IMR-90 (cell line): Measurements from ENCODE around the gene WWC2. TPM values are rescaled to one million over a fixed set of nuclear protein-coding genes. Genes with fewer than 3 reads are reported as not detected.

Experiments used
- ATAC-seq: fragments of 200-7000 bp; cut with Tn5 transposase; 2 replicates; pipeline ENCODE4 v1.9.1; 2020; ENCODE audit warnings: low read depth, mild to moderate bottlenecking, moderate library complexity
- BruUV-seq: library from RNA; stranded (reverse); fragments of 400-500 nt; replicated peaks from 2 replicates; lab custom pipeline; 2021; lab: Mats Ljungman, UMichigan
- CTCF ChIA-PET: fragments of 300-600 bp; formaldehyde crosslinking; extraction: SDS; loops from one replicate; lab custom pipeline; 2021; ENCODE audit warnings: antibody characterized with exemption; lab: Yijun Ruan, JAX
- POLR2A ChIA-PET: fragments of 300-600 bp; sonication (Branson Sonifier 250); formaldehyde crosslinking; loops from one replicate; lab custom pipeline; 2022; ENCODE audit warnings: antibody characterized with exemption; ENCODE audit not compliant: unreplicated experiment; lab: Charles Lee
- DNase-seq: peaks from one replicate; pipeline ENCODE4 v3.0.0; 2013
- H2AFZ ChIP-seq: replicated peaks from 2 replicates; pipeline ENCODE3; 2013; ENCODE audit warnings: low read length, mild to moderate bottlenecking; ENCODE audit not compliant: poor library complexity
- H2AK5ac ChIP-seq: 2 replicates; pipeline ENCODE4 v1.6.1; 2013; ENCODE audit warnings: low read depth, low read length, inconsistent platforms
- H2AK9ac ChIP-seq: replicated peaks from 2 replicates; pipeline ENCODE3; 2013; ENCODE audit warnings: mild to moderate bottlenecking, low read depth, low read length, moderate library complexity; ENCODE audit not compliant: poor library complexity
- H2BK120ac ChIP-seq: 2 replicates; pipeline ENCODE4 v1.6.1; 2013; ENCODE audit warnings: low read depth, low read length, inconsistent platforms
- H2BK15ac ChIP-seq: 3 replicates; pipeline ENCODE4 v1.6.1; 2013; ENCODE audit warnings: low read depth, low read length, inconsistent platforms
- H2BK20ac ChIP-seq: 2 replicates; pipeline ENCODE4 v1.6.1; 2013; ENCODE audit warnings: low read depth, mild to moderate bottlenecking, inconsistent platforms, low read length, moderate library complexity
- H2BK5ac ChIP-seq: 2 replicates; pipeline ENCODE4 v1.6.1; 2013; ENCODE audit warnings: mild to moderate bottlenecking, low read depth, low read length, inconsistent platforms; ENCODE audit not compliant: poor library complexity, severe bottlenecking
- H3K14ac ChIP-seq: replicated peaks from 2 replicates; pipeline ENCODE4 v1.6.1; 2013; ENCODE audit warnings: low read depth, low read length, inconsistent platforms
- H3K18ac ChIP-seq: 2 replicates; pipeline ENCODE4 v1.6.1; 2013; ENCODE audit warnings: low read depth, low read length, control low read depth
- H3K23ac ChIP-seq: 2 replicates; pipeline ENCODE4 v1.6.1; 2013; ENCODE audit warnings: low read depth, low read length, inconsistent platforms
- H3K27ac ChIP-seq: 2 replicates; pipeline ENCODE4 v1.5.1; 2013; ENCODE audit warnings: mild to moderate bottlenecking, control low read depth, low read length; ENCODE audit not compliant: insufficient read depth
- H3K27me3 ChIP-seq: 2 replicates; pipeline ENCODE4 v1.6.1; 2013; ENCODE audit warnings: low read length; ENCODE audit not compliant: control insufficient read depth, insufficient read depth
- H3K36me3 ChIP-seq: 2 replicates; pipeline ENCODE4 v1.6.1; 2013; ENCODE audit warnings: low read length, mixed read lengths; ENCODE audit not compliant: control insufficient read depth, insufficient read depth
- H3K4ac ChIP-seq: 2 replicates; pipeline ENCODE4 v1.6.1; 2013; ENCODE audit warnings: low read depth, low read length, inconsistent platforms
- H3K4me1 ChIP-seq: 2 replicates; pipeline ENCODE4 v1.6.1; 2013; ENCODE audit warnings: low read length, mixed read lengths; ENCODE audit not compliant: control insufficient read depth, insufficient read depth
- H3K4me2 ChIP-seq: 2 replicates; pipeline ENCODE4 v1.6.1; 2013; ENCODE audit warnings: low read depth, mild to moderate bottlenecking, control low read depth, low read length, moderate library complexity
- H3K4me3 ChIP-seq: 2 replicates; pipeline ENCODE4 v1.5.1; 2013; ENCODE audit warnings: low read depth, mild to moderate bottlenecking, control low read depth, low read length, moderate library complexity; ENCODE audit not compliant: insufficient read depth
- H3K56ac ChIP-seq: 2 replicates; pipeline ENCODE4 v1.6.1; 2013; ENCODE audit warnings: low read length, inconsistent platforms; ENCODE audit not compliant: insufficient read depth; ENCODE audit errors: extremely low read depth
- H3K79me1 ChIP-seq, 2 experiments: 2 replicates each; pipeline ENCODE4 v1.6.1; 2013; ENCODE audit warnings: low read length in 2 of 2, inconsistent platforms in 1 of 2, low read depth in 1 of 2
- H3K9ac ChIP-seq: 2 replicates; pipeline ENCODE4 v1.6.1; 2013; ENCODE audit warnings: low read depth, low read length, control low read depth
- H3K9me1 ChIP-seq: 2 replicates; pipeline ENCODE4 v1.6.1; 2013; ENCODE audit warnings: low read length, inconsistent platforms; ENCODE audit not compliant: insufficient read depth
- H3K9me3 ChIP-seq: 2 replicates; pipeline ENCODE4 v1.6.1; 2013; ENCODE audit warnings: low read length; ENCODE audit not compliant: control insufficient read depth, insufficient read depth
- H4K20me1 ChIP-seq: 2 replicates; pipeline ENCODE4 v1.6.1; 2013; ENCODE audit warnings: low read length, inconsistent platforms; ENCODE audit not compliant: insufficient read depth
- H4K5ac ChIP-seq: 2 replicates; pipeline ENCODE4 v1.6.1; 2013; ENCODE audit warnings: mild to moderate bottlenecking, low read depth, low read length, control low read depth
- H4K8ac ChIP-seq, 2 experiments: 2 replicates each; pipeline ENCODE4 v1.6.1; 2013; ENCODE audit warnings: low read depth in 2 of 2, low read length in 2 of 2, control low read depth in 1 of 2, inconsistent platforms in 1 of 2
- H4K91ac ChIP-seq: 2 replicates; pipeline ENCODE4 v1.6.1; 2013; ENCODE audit warnings: low read depth, low read length, inconsistent platforms; ENCODE audit not compliant: insufficient read depth
- CHD1 ChIP-seq: IDR thresholded peaks from 2 replicates; pipeline ENCODE4 v1.6.1; 2012; ENCODE audit warnings: low read depth, low read length, improper control_type of control experiment
- FOS ChIP-seq: fragments of 150-350 bp; IDR thresholded peaks from 2 replicates; pipeline ENCODE4 v1.6.1; 2016; ENCODE audit warnings: low read depth, low read length
- USF2 ChIP-seq: fragments of 150-350 bp; IDR thresholded peaks from 2 replicates; pipeline ENCODE4 v1.6.1; 2017; ENCODE audit warnings: mild to moderate bottlenecking, antibody characterized with exemption, low read length, low read depth
- WGBS, 2 experiments: methylation state at CpG; one replicate each; pipeline versions ENCODE4 v1.1.5 to v1.1.7; 2013; ENCODE audit warnings: missing lambda C conversion rate in 2 of 2; ENCODE audit not compliant: insufficient read length in 1 of 2; ENCODE audit errors: extremely low coverage in 2 of 2; 5-methylcytosine and 5-hydroxymethylcytosine counted together
- dilution Hi-C: fragments of 300-500 bp; cut with HindIII; formaldehyde crosslinking; loops from one replicate; pipeline ENCODE4 v1.14.3; 2018; ENCODE audit warnings: low sequenced_read_pairs; ENCODE audit not compliant: unreplicated experiment
- in situ Hi-C: fragments of 300-500 bp; cut with MboI; formaldehyde crosslinking; loops from 3 replicates; pipeline ENCODE4 v1.14.3; 2019; ENCODE audit warnings: low sequenced_read_pairs, inconsistent platforms, mixed read lengths
- intact Hi-C: fragments of 100-400 bp; cut with micrococcal nuclease; formaldehyde crosslinking; loops from 2 replicates; pipeline ENCODE4 v1.10.0; 2022
- polyA plus RNA-seq, 3 experiments: library from polyadenylated mRNA; depleted of rRNA; stranded (reverse); fragments of >200 nt; gene quantifications; 2 replicates each; pipeline ENCODE4 v1.2.3, GENCODE V29; 2012; ENCODE audit warnings: low replicate concordance in 1 of 3
- total RNA-seq: library from RNA; depleted of rRNA; stranded (reverse); fragments of >200 nt; gene quantifications from 2 replicates; pipeline ENCODE4 v1.2.3, GENCODE V29; 2012
- TF ChIP-seq, protein P1 (sequence below): fragments of 150-350 bp; IDR thresholded peaks from 2 replicates; pipeline ENCODE4 v1.6.1; 2016; ENCODE audit warnings: low read depth, mild to moderate bottlenecking, low read length, moderate library complexity, borderline replicate concordance

WWC2 gene
- total and polyA plus RNA-seq, 2 of the 4 experiments (the other 2 are of a cell fraction): 26.6 to 27.4 TPM

- H3K79me1 ChIP-seq: no peaks in the 10 kb centered on the region
- DNase-seq (no peak), ATAC-seq (no peak)
- no peak overlapping the region for H2BK5ac ChIP-seq
- H2BK20ac ChIP-seq: no peak overlapping the region
- H3K14ac ChIP-seq: no peak overlapping the region
- H4K20me1 ChIP-seq: no peaks in the 10 kb centered on the region
- H4K8ac ChIP-seq: no peak overlapping the region
- TF ChIP-seq FOS (no peak), CHD1 (no peak), USF2 (no peak)
- TF ChIP-seq, protein P1, sequence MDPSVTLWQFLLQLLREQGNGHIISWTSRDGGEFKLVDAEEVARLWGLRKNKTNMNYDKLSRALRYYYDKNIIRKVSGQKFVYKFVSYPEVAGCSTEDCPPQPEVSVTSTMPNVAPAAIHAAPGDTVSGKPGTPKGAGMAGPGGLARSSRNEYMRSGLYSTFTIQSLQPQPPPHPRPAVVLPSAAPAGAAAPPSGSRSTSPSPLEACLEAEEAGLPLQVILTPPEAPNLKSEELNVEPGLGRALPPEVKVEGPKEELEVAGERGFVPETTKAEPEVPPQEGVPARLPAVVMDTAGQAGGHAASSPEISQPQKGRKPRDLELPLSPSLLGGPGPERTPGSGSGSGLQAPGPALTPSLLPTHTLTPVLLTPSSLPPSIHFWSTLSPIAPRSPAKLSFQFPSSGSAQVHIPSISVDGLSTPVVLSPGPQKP: no peak
- POLR2A ChIA-PET: no interaction called here
- H3K9ac ChIP-seq: no peak overlapping the region
- BruUV-seq: no TSS peak
- H3K23ac ChIP-seq: no peak overlapping the region
- H2AK5ac ChIP-seq: no peak overlapping the region
- H2AK9ac ChIP-seq: peak overlapping the region; percentile 44
- peak overlapping the region; percentile 18 for H2AFZ ChIP-seq
- H3K9me1 ChIP-seq: no peaks in the 10 kb centered on the region
- H2BK120ac ChIP-seq: no peak overlapping the region
- H3K36me3 ChIP-seq: no peaks in the 10 kb centered on the region
- H3K4me2 ChIP-seq: no peak overlapping the region
- no peak overlapping the region for H4K5ac ChIP-seq
- dilution Hi-C loops (no loop called here), intact Hi-C loops (no loop called here), in situ Hi-C loops (no loop called here)
- no peaks in the 10 kb centered on the region for H3K9me3 ChIP-seq
- H3K18ac ChIP-seq: no peak overlapping the region
- no peak overlapping the region for H2BK15ac ChIP-seq
- no peaks in the 10 kb centered on the region for H3K4me1 ChIP-seq
- no peak overlapping the region for H3K56ac ChIP-seq
- 60% methylated on average over 2 of the region's 16 CpGs; no CpG with 5 or more reads in 1 of the 2 experiments for WGBS, 2 experiments
- CTCF ChIA-PET: no interaction called here
- no peak overlapping the region for H3K27ac ChIP-seq
- no peak overlapping the region for H3K4ac ChIP-seq
- no peaks in the 10 kb centered on the region; the same call in 1 of the 2 replicates for H3K27me3 ChIP-seq
- no peak overlapping the region for H4K91ac ChIP-seq
- H3K4me3 ChIP-seq: no peak overlapping the region
Observed at GRCh38 chr4:183366206-183366835, 267.3 kb downstream of the WWC2 start.
